HCT116 (cell line): ENCODE results near the gene NCR1. TPM values are rescaled to one million over a fixed set of nuclear protein-coding genes. Genes with fewer than 3 reads are reported as not detected.
"Not testable (repeated sequence)": the region's sequence is repeated elsewhere in the genome, so short reads cannot be mapped to it uniquely, and the experiment has no call there.

Experiments used
- ATAC-seq: fragments of 200-7000 bp; cut with Tn5 transposase; 2 replicates; pipeline ENCODE4 v1.9.1; 2020; ENCODE audit warnings: mild to moderate bottlenecking, moderate library complexity
- Bru-seq: library from RNA; stranded (reverse); fragments of 400-500 nt; gene quantifications from one replicate; lab custom pipeline; 2021; lab: Mats Ljungman, UMichigan
- BruChase-seq, 2 experiments: library from RNA; stranded (reverse); fragments of 400-500 nt; gene quantifications; one replicate each; lab custom pipeline; 2021; lab: Mats Ljungman, UMichigan
- BruUV-seq: library from RNA; stranded (reverse); fragments of 400-500 nt; replicated peaks from 2 replicates; lab custom pipeline; 2021; lab: Mats Ljungman, UMichigan
- CTCF ChIA-PET: fragments of 300-600 bp; sonication (Branson Sonifier 250); formaldehyde crosslinking; loops from one replicate; lab custom pipeline; 2021; ENCODE audit warnings: antibody characterized with exemption; lab: Charles Lee
- POLR2A ChIA-PET: fragments of 300-600, 350-600 bp; sonication (Branson Sonifier 250); formaldehyde crosslinking; loops from one replicate; lab custom pipeline; 2021; ENCODE audit warnings: antibody characterized with exemption; lab: Charles Lee
- RAD21 ChIA-PET, 2 experiments: fragments of 300-600 bp; sonication (Branson Sonifier 250); formaldehyde crosslinking; loops; one replicate each; lab custom pipeline; 2023; ENCODE audit warnings: low total read pairs in 2 of 2; ENCODE audit not compliant: uncharacterized antibody in 2 of 2, unreplicated experiment in 2 of 2, low non-redundant PET in 1 of 2; lab: Charles Lee
- DNase-seq: peaks from one replicate; pipeline ENCODE4 v3.0.0-alpha.2; 2010; ENCODE audit warnings: low read depth, low spot score
- H2AFZ ChIP-seq: fragments of 200-600 bp; shearing (Covaris generic), sonication (generic); 2 replicates; pipeline ENCODE4 v1.6.1; 2017; ENCODE audit warnings: low read depth, mixed run types, mixed read lengths, antibody characterized with exemption, low read length; ENCODE audit not compliant: poor library complexity, severe bottlenecking
- H3K27ac ChIP-seq: 2 replicates; pipeline ENCODE4 v1.5.1; 2012; ENCODE audit warnings: low read depth, low read length
- H3K27me3 ChIP-seq: fragments of 200-600 bp; sonication (generic); 2 replicates; pipeline ENCODE4 v1.6.1; 2016; ENCODE audit warnings: mixed run types, low read length, mixed read lengths; ENCODE audit not compliant: insufficient read depth
- H3K36me3 ChIP-seq, 2 experiments: fragments of 200-500 bp in 1 of 2; fragments of 200-600 bp in 1 of 2; sonication (Bioruptor generic) in 1 of 2; sonication (generic) in 1 of 2; 2 replicates each; pipeline versions ENCODE4 v1.5.1 to v1.6.1; 2014 to 2016; ENCODE audit warnings: low read length in 2 of 2, inconsistent platforms in 1 of 2, mixed read lengths in 1 of 2, mixed run types in 1 of 2; ENCODE audit not compliant: insufficient read depth in 2 of 2, control insufficient read depth in 1 of 2
- H3K4me1 ChIP-seq, 2 experiments: fragments of 200-600 bp in 1 of 2; sonication (generic) in 1 of 2; 2 replicates each; pipeline versions ENCODE4 v1.5.1 to v1.6.1; 2012 to 2017; ENCODE audit warnings: low read length in 2 of 2, inconsistent platforms in 1 of 2, mild to moderate bottlenecking in 1 of 2, mixed read lengths in 1 of 2, mixed run types in 1 of 2, moderate library complexity in 1 of 2; ENCODE audit not compliant: insufficient read depth in 2 of 2, control insufficient read depth in 1 of 2
- H3K4me2 ChIP-seq: fragments of 200-600 bp; sonication (generic); 2 replicates; pipeline ENCODE4 v1.6.1; 2017; ENCODE audit warnings: mixed run types, low read length, mixed read lengths
- H3K4me3 ChIP-seq, 2 experiments: fragments of 200-600 bp in 1 of 2; sonication (generic) in 1 of 2; replicated peaks in 1 of 2; 2 replicates each; pipeline ENCODE4 v1.5.1; 2011 to 2016; ENCODE audit warnings: low read length in 2 of 2, control low read depth in 1 of 2, low read depth in 1 of 2, mild to moderate bottlenecking in 1 of 2, mixed read lengths in 1 of 2, mixed run types in 1 of 2
- H3K79me2 ChIP-seq: fragments of 200-600 bp; sonication (generic); 2 replicates; pipeline ENCODE4 v1.6.1; 2017; ENCODE audit warnings: mild to moderate bottlenecking, mixed run types, low read length, moderate library complexity, mixed read lengths; ENCODE audit not compliant: insufficient read depth
- H3K9ac ChIP-seq: fragments of 200-600 bp; sonication (generic); 2 replicates; pipeline ENCODE4 v1.6.1; 2016; ENCODE audit warnings: low read length, mixed read lengths
- H3K9me2 ChIP-seq: fragments of 200-600 bp; sonication (generic), shearing (Covaris generic); 2 replicates; pipeline ENCODE4 v1.6.1; 2017; ENCODE audit warnings: mixed run types, mild to moderate bottlenecking, moderate library complexity; ENCODE audit not compliant: insufficient read depth
- H3K9me3 ChIP-seq, 2 experiments: fragments of 200-500 bp in 1 of 2; fragments of 200-600 bp in 1 of 2; sonication (Bioruptor generic) in 1 of 2; sonication (generic) in 1 of 2; 2 replicates each; pipeline ENCODE4 v1.6.1; 2014 to 2017; ENCODE audit warnings: low read length in 2 of 2, mixed read lengths in 2 of 2, inconsistent platforms in 1 of 2, low read depth in 1 of 2, mild to moderate bottlenecking in 1 of 2, mixed run types in 1 of 2, moderate library complexity in 1 of 2; ENCODE audit not compliant: control insufficient read depth in 1 of 2, insufficient read depth in 1 of 2
- H4K20me1 ChIP-seq: fragments of 200-600 bp; sonication (generic), shearing (Covaris generic); 2 replicates; pipeline ENCODE4 v1.6.1; 2017; ENCODE audit warnings: mixed run types, mild to moderate bottlenecking, moderate library complexity; ENCODE audit not compliant: insufficient read depth
- CBX3 ChIP-seq: IDR thresholded peaks from 2 replicates; pipeline ENCODE4 v1.6.1; 2012; ENCODE audit warnings: low read depth
- CEBPB ChIP-seq: IDR thresholded peaks from 2 replicates; pipeline ENCODE4 v1.6.1; 2012; ENCODE audit warnings: low read depth
- EGR1 ChIP-seq: IDR thresholded peaks from 2 replicates; pipeline ENCODE4 v1.6.1; 2012; ENCODE audit warnings: low read depth
- EZH2phosphoT487 ChIP-seq: fragments of 200-600 bp; IDR thresholded peaks from 2 replicates; pipeline ENCODE4 v1.6.1; 2018; ENCODE audit warnings: antibody characterized with exemption, borderline replicate concordance
- FOSL1 ChIP-seq: IDR thresholded peaks from 2 replicates; pipeline ENCODE4 v1.6.1; 2012; ENCODE audit warnings: low read depth
- JUND ChIP-seq: IDR thresholded peaks from 2 replicates; pipeline ENCODE4 v1.6.1; 2012
- RAD21 ChIP-seq: IDR thresholded peaks from 2 replicates; pipeline ENCODE4 v1.6.1; 2012; ENCODE audit warnings: low read depth, mild to moderate bottlenecking
- SIN3A ChIP-seq: IDR thresholded peaks from 2 replicates; pipeline ENCODE4 v1.6.1; 2012; ENCODE audit warnings: low read depth
- SP1 ChIP-seq: IDR thresholded peaks from 2 replicates; pipeline ENCODE4 v1.6.1; 2012; ENCODE audit warnings: low read depth
- SRF ChIP-seq: IDR thresholded peaks from 2 replicates; pipeline ENCODE4 v1.6.1; 2012; ENCODE audit warnings: low read depth
- intact Hi-C: fragments of 100-400 bp; cut with micrococcal nuclease; formaldehyde crosslinking; loops from 2 replicates; pipeline ENCODE4 v1.10.0; 2022
- long read RNA-seq: library from polyadenylated mRNA; unstranded; transcript quantifications from one replicate; pipeline ENCODE4 v2.0.0, GENCODE V29; 2021; ENCODE audit not compliant: unreplicated experiment
- polyA plus RNA-seq: library from polyadenylated mRNA; unstranded; fragments of >200 nt; gene quantifications from 2 replicates; pipeline ENCODE4 v1.2.1, GENCODE V29; 2012; ENCODE audit warnings: missing spikeins
- total RNA-seq: library from RNA; stranded (reverse); gene quantifications from one replicate; pipeline ENCODE4 v1.2.1, GENCODE V29; 2021; ENCODE audit not compliant: unreplicated experiment
- TF ChIP-seq, protein P1 (sequence below), 3 experiments: fragments of 200-600 bp in 1 of 3; sonication (generic) in 1 of 3; IDR thresholded peaks in 2 of 3; conservative IDR thresholded peaks in 1 of 3; 2 replicates each; pipeline ENCODE4 v1.5.1; 2012 to 2017; ENCODE audit warnings: low read depth in 2 of 3, low read length in 2 of 3, antibody characterized with exemption in 1 of 3, borderline replicate concordance in 1 of 3, control low read depth in 1 of 3, mild to moderate bottlenecking in 1 of 3, mixed read lengths in 1 of 3, mixed run types in 1 of 3, moderate library complexity in 1 of 3; ENCODE audit not compliant: insufficient read depth in 1 of 3
- TF ChIP-seq, protein P2 (sequence below): IDR thresholded peaks from 2 replicates; pipeline ENCODE4 v1.6.1; 2011; ENCODE audit warnings: mild to moderate bottlenecking, low read length, moderate library complexity; ENCODE audit not compliant: insufficient replicate concordance; ENCODE audit errors: extremely low read depth
- TF ChIP-seq, protein P3 (sequence below): IDR thresholded peaks from 2 replicates; pipeline ENCODE4 v1.6.1; 2012
- TF ChIP-seq, protein P4 (sequence below): IDR thresholded peaks from 2 replicates; pipeline ENCODE4 v1.6.1; 2012

The NCR1 gene, protein sequence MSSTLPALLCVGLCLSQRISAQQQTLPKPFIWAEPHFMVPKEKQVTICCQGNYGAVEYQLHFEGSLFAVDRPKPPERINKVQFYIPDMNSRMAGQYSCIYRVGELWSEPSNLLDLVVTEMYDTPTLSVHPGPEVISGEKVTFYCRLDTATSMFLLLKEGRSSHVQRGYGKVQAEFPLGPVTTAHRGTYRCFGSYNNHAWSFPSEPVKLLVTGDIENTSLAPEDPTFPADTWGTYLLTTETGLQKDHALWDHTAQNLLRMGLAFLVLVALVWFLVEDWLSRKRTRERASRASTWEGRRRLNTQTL
- total RNA-seq (not detected), Bru-seq, nascent RNA (not detected), BruChase-seq, experiment 1, labeled RNA remaining after a 6-hour chase (not detected), BruChase-seq, experiment 2, labeled RNA remaining after a 2-hour chase (not detected)
- not detected in 2 replicates for polyA plus RNA-seq
- long read RNA-seq, result 0 reads

DNA sequence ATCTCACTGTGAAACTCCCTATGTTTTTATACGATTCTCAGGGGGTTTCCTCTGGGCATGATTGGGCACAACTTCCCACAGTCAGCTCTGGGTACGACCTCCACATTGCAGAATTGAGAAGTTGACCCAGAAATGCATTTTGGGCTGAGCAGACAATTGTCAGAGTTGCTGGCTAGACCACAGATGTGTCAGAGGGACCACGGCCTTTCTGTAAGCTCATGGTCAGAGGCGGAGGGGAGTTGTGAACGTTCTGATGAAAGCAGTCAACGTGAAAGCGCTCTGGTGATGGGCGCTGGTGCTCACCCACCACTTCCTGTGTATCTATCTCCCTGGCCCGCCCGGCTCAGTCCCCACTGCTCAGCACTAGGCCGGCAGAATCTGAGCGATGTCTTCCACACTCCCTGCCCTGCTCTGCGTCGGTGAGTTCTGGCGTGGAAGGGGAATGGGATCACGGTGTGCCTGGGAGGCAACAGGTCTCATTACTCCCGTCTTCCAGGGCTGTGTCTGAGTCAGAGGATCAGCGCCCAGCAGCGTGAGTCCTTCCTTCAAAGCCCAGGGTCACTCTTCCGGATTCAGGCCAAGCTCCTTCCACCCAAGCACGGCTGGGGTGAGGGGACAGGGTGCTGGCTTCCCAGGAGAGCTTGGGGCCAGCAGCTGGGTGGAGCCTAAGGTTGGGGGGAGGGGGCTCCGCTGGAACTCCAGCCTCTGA, at the start of gene NCR1:
Gene NCR1, plus strand, starts transcription at position 346 of the 709 bp plus-strand sequence. Its CDS starts 40 bp downstream, at position 386.
- H3K36me3 ChIP-seq, result no peaks in the 10 kb centered on the region
- TF ChIP-seq FOSL1, result no peak
- TF ChIP-seq SIN3A, result no peak
- TF ChIP-seq, protein P1, sequence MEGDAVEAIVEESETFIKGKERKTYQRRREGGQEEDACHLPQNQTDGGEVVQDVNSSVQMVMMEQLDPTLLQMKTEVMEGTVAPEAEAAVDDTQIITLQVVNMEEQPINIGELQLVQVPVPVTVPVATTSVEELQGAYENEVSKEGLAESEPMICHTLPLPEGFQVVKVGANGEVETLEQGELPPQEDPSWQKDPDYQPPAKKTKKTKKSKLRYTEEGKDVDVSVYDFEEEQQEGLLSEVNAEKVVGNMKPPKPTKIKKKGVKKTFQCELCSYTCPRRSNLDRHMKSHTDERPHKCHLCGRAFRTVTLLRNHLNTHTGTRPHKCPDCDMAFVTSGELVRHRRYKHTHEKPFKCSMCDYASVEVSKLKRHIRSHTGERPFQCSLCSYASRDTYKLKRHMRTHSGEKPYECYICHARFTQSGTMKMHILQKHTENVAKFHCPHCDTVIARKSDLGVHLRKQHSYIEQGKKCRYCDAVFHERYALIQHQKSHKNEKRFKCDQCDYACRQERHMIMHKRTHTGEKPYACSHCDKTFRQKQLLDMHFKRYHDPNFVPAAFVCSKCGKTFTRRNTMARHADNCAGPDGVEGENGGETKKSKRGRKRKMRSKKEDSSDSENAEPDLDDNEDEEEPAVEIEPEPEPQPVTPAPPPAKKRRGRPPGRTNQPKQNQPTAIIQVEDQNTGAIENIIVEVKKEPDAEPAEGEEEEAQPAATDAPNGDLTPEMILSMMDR (IDR thresholded peaks at IDR 0.05 in 2 of 3, conservative IDR thresholded peaks at IDR 0.05 in 1 of 3; ENCODE audit: borderline replicate concordance in 1 of 3, insufficient read depth in 1 of 3, low read depth in 2 of 3, low read length in 2 of 3), result no peak
- TF ChIP-seq EGR1, result no peak
- TF ChIP-seq EZH2phosphoT487, result no peak
- TF ChIP-seq, protein P2, sequence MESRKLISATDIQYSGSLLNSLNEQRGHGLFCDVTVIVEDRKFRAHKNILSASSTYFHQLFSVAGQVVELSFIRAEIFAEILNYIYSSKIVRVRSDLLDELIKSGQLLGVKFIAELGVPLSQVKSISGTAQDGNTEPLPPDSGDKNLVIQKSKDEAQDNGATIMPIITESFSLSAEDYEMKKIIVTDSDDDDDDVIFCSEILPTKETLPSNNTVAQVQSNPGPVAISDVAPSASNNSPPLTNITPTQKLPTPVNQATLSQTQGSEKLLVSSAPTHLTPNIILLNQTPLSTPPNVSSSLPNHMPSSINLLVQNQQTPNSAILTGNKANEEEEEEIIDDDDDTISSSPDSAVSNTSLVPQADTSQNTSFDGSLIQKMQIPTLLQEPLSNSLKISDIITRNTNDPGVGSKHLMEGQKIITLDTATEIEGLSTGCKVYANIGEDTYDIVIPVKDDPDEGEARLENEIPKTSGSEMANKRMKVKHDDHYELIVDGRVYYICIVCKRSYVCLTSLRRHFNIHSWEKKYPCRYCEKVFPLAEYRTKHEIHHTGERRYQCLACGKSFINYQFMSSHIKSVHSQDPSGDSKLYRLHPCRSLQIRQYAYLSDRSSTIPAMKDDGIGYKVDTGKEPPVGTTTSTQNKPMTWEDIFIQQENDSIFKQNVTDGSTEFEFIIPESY, result no peak
- TF ChIP-seq SRF, result no peak
- TF ChIP-seq, protein P3, sequence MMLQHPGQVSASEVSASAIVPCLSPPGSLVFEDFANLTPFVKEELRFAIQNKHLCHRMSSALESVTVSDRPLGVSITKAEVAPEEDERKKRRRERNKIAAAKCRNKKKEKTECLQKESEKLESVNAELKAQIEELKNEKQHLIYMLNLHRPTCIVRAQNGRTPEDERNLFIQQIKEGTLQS, result no peak
- no peak for TF ChIP-seq CBX3
- TF ChIP-seq, protein P4, sequence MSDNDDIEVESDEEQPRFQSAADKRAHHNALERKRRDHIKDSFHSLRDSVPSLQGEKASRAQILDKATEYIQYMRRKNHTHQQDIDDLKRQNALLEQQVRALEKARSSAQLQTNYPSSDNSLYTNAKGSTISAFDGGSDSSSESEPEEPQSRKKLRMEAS, result no peak
- TF ChIP-seq CEBPB, result no peak
- TF ChIP-seq RAD21, result no peak
- no peak for TF ChIP-seq JUND
- no peak for TF ChIP-seq SP1
- no peaks in the 10 kb centered on the region for H3K4me1 ChIP-seq
- no TSS peak for BruUV-seq
- H3K4me2 ChIP-seq, result no peak within 1 kb of the TSS
- no peaks in the 10 kb centered on the region for H3K79me2 ChIP-seq
- no peak within 1 kb of the TSS for H3K4me3 ChIP-seq
- ATAC-seq (no peak), DNase-seq (no peak)
- intact Hi-C loops, result no loop called here
- H3K27me3 ChIP-seq, result no peaks in the 10 kb centered on the region
- CTCF ChIA-PET, result no interaction called here
- RAD21 ChIA-PET, result no interaction called here
- H3K9me2 ChIP-seq, result no peaks in the 10 kb centered on the region
- no peak within 1 kb of the TSS for H3K9ac ChIP-seq
- no peaks in the 10 kb centered on the region for H3K9me3 ChIP-seq
- POLR2A ChIA-PET, result no interaction called here
- H2AFZ ChIP-seq, result no peak within 1 kb of the TSS
- no peaks in the 10 kb centered on the region for H4K20me1 ChIP-seq
- H3K27ac ChIP-seq, result no peak within 1 kb of the TSS

DNA sequence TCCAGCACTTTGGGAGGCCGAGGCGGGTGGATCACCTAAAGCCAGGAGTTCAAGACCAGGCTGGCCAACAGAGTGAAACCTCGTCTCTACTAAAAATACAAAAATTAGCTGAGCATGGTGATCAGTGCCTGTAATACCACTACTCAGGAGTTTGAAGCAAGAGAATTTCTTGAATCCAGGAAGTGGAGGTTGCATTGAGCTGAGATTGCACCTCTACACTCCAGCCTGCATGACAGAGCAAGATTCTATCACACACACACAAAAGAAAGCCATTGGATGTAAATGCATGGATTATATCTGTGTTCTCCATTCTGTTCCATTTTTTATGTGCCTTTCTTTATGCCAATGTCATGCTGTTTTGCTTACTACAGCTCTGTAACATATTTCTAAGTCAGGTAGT, 47.5 kb upstream of the NCR1 start:
- POLR2A ChIA-PET, H3K27ac ChIP-seq: not testable (repeated sequence)

More for the DNA sequence above, 47.5 kb upstream of the NCR1 start:
- H3K4me3 ChIP-seq, H3K4me2 ChIP-seq, BruUV-seq, CTCF ChIA-PET, H3K79me2 ChIP-seq, ATAC-seq, H4K20me1 ChIP-seq, H2AFZ ChIP-seq, H3K4me1 ChIP-seq, H3K36me3 ChIP-seq, H3K9ac ChIP-seq, H3K9me2 ChIP-seq, RAD21 ChIA-PET, DNase-seq, H3K9me3 ChIP-seq: not testable (repeated sequence)
- intact Hi-C loops, result loop anchor here (10.0 kb wide), 1 partner anchor 84 kb away; no protein-coding TSS in a partner anchor
- peaks cover 11% of the 10 kb centered on the region for H3K27me3 ChIP-seq
